ENCODE data around the gene CEBPG. TPM values are rescaled to one million over a fixed set of nuclear protein-coding genes. Genes with fewer than 3 reads are reported as not detected.

The CEBPG gene
- total RNA-seq, 1 experiment from 2014 or later = 51.1 TPM

DNA sequence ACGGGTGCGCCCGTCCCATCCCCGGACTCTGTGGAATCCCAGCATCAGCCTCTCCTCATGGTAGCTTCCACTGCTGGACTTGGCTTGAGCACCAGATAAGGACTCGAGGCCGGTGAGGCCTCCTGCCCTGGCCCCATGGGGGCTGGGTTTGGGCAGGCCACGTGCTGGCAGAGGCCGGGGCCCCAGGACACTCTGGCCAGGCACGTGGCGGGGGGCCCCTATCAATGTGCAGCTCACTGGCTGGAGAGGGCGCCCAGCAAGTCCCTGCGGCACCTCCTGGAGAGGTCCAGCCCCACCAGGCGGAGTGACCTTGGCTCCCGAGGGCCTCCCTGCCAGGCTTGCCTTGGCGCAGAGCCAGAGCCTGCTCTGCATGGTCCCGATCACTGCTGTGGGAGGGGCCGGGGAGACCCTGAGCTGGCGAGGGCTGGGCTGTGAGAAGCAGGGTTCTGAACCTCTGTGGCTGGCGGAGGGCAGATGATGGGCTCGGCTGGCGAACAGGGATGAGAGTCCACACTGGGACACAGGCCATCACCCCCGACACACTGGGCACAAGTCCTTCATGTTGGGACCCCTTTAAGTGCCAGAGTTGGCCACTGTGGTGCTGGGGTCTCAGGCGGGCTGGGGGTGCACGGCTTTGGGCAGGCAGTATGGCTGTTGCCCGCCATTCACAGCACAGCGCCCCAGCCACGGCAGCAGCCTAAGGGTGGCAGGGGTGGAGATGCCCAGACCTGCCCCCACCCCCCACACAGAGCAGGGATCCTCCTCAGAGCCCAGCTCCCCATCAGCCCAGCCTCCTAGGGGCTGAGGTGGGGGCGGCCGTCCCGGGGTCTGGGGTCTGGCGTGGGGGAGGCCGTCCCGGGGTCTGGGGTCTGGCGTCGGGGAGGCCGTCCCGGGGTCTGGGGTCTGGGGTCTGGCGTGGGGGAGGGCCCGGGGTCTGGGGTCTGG, 19.1 kb downstream of the CEBPG start:
- Histone ChIP-seq H3K9ac (ENCODE audit: low read length) (no peak overlapping the region), H3K27ac (ENCODE audit: low read depth, low read length) (no peak overlapping the region), H4K20me1 (ENCODE audit: insufficient read depth) (no peaks in the 10 kb centered on the region), H3K9me3 (ENCODE audit: control insufficient read depth in 1 of 2, insufficient read depth in 1 of 2, low read depth in 1 of 2, low read length in 2 of 2) (no peaks in the 10 kb centered on the region), H3K4me1 (ENCODE audit: control insufficient read depth in 1 of 2, insufficient read depth in 2 of 2, low read length in 2 of 2) (no peaks in the 10 kb centered on the region), H3K36me3 (ENCODE audit: control insufficient read depth in 1 of 2, insufficient read depth in 2 of 2, low read length in 2 of 2) (no peaks in the 10 kb centered on the region; a peak in 1 of 4 replicates), H3K9me2 (ENCODE audit: insufficient read depth) (no peaks in the 10 kb centered on the region), H3K4me2 (ENCODE audit: low read length) (no peak overlapping the region), H3K27me3 (ENCODE audit: insufficient read depth, low read length) (no peaks in the 10 kb centered on the region), H3K4me3 (replicated peaks in 1 of 2; ENCODE audit: low read depth in 1 of 2, low read length in 2 of 2) (no peak overlapping the region), H2AFZ (ENCODE audit: low read depth, low read length, poor library complexity, severe bottlenecking) (no peak overlapping the region), H3K79me2 (ENCODE audit: insufficient read depth, low read length) (no peaks in the 10 kb centered on the region)
- DNase-seq (ENCODE audit: low read depth, low spot score) (no peak), ATAC-seq (no peak)
- POLR2A ChIA-PET = no interaction called here
- intact Hi-C loops (cut with micrococcal nuclease) = no loop called here
- TF ChIP-seq CEBPB (IDR thresholded peaks at IDR 0.05; ENCODE audit: low read depth) = no peak
- TF ChIP-seq CBX3 (IDR thresholded peaks at IDR 0.05; ENCODE audit: low read depth) = no peak
- TF ChIP-seq, protein P1, sequence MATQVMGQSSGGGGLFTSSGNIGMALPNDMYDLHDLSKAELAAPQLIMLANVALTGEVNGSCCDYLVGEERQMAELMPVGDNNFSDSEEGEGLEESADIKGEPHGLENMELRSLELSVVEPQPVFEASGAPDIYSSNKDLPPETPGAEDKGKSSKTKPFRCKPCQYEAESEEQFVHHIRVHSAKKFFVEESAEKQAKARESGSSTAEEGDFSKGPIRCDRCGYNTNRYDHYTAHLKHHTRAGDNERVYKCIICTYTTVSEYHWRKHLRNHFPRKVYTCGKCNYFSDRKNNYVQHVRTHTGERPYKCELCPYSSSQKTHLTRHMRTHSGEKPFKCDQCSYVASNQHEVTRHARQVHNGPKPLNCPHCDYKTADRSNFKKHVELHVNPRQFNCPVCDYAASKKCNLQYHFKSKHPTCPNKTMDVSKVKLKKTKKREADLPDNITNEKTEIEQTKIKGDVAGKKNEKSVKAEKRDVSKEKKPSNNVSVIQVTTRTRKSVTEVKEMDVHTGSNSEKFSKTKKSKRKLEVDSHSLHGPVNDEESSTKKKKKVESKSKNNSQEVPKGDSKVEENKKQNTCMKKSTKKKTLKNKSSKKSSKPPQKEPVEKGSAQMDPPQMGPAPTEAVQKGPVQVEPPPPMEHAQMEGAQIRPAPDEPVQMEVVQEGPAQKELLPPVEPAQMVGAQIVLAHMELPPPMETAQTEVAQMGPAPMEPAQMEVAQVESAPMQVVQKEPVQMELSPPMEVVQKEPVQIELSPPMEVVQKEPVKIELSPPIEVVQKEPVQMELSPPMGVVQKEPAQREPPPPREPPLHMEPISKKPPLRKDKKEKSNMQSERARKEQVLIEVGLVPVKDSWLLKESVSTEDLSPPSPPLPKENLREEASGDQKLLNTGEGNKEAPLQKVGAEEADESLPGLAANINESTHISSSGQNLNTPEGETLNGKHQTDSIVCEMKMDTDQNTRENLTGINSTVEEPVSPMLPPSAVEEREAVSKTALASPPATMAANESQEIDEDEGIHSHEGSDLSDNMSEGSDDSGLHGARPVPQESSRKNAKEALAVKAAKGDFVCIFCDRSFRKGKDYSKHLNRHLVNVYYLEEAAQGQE (IDR thresholded peaks at IDR 0.05; ENCODE audit: low read depth) = no peak
- no peak for TF ChIP-seq SP1 (IDR thresholded peaks at IDR 0.05; ENCODE audit: low read depth)
- TF ChIP-seq SIN3A (IDR thresholded peaks at IDR 0.05; ENCODE audit: low read depth) = no peak
- no peak for TF ChIP-seq SRF (IDR thresholded peaks at IDR 0.05; ENCODE audit: low read depth)
- no peak for TF ChIP-seq JUND (IDR thresholded peaks at IDR 0.05)
- TF ChIP-seq, protein P2, sequence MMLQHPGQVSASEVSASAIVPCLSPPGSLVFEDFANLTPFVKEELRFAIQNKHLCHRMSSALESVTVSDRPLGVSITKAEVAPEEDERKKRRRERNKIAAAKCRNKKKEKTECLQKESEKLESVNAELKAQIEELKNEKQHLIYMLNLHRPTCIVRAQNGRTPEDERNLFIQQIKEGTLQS (IDR thresholded peaks at IDR 0.05) = no peak
- TF ChIP-seq RAD21 (IDR thresholded peaks at IDR 0.05; ENCODE audit: low read depth) = no peak
- no peak for TF ChIP-seq FOSL1 (IDR thresholded peaks at IDR 0.05; ENCODE audit: low read depth)
- no peak for TF ChIP-seq TCF7L2 (IDR thresholded peaks at IDR 0.05; ENCODE audit: borderline replicate concordance, extremely low read depth, insufficient read depth, insufficient read length)
- TF ChIP-seq ZFX (IDR thresholded peaks at IDR 0.05) = no peak
- TF ChIP-seq ZNF274 (IDR thresholded peaks at IDR 0.05; ENCODE audit: low read depth, low read length) = no peak
- TF ChIP-seq, protein P3, sequence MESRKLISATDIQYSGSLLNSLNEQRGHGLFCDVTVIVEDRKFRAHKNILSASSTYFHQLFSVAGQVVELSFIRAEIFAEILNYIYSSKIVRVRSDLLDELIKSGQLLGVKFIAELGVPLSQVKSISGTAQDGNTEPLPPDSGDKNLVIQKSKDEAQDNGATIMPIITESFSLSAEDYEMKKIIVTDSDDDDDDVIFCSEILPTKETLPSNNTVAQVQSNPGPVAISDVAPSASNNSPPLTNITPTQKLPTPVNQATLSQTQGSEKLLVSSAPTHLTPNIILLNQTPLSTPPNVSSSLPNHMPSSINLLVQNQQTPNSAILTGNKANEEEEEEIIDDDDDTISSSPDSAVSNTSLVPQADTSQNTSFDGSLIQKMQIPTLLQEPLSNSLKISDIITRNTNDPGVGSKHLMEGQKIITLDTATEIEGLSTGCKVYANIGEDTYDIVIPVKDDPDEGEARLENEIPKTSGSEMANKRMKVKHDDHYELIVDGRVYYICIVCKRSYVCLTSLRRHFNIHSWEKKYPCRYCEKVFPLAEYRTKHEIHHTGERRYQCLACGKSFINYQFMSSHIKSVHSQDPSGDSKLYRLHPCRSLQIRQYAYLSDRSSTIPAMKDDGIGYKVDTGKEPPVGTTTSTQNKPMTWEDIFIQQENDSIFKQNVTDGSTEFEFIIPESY (IDR thresholded peaks at IDR 0.05; ENCODE audit: extremely low read depth, insufficient replicate concordance, low read length) = no peak
- CTCF ChIA-PET = no interaction called here
- RAD21 ChIA-PET (ENCODE audit: low non-redundant PET in 1 of 2, low total read pairs in 2 of 2, uncharacterized antibody in 2 of 2, unreplicated experiment in 2 of 2) = interaction anchor here in 1 of 2 experiments (0.6 kb wide), 1 partner anchor 114 kb away, joined by 3 read pairs; no protein-coding TSS in a partner anchor
- no TSS peak for BruUV-seq (replicated peaks)
